ENCODE measurements around the gene SWT1. TPM values are rescaled to one million over a fixed set of nuclear protein-coding genes. Genes with fewer than 3 reads are reported as not detected.
"Not testable (repeated sequence)": the region's sequence is repeated elsewhere in the genome, so short reads cannot be mapped to it uniquely, and the experiment has no call there.

The SWT1 gene
- total and polyA plus RNA-seq, 2 of the 4 experiments (the other 2 are of a cell fraction): 0.82 to 2.7 TPM

- H3K56ac ChIP-seq (ENCODE audit: extremely low read depth, insufficient read depth, low read length); H2BK15ac ChIP-seq (ENCODE audit: low read depth, low read length); H3K14ac ChIP-seq (replicated peaks; ENCODE audit: low read depth, low read length); CTCF ChIA-PET; POLR2A ChIA-PET (ENCODE audit: unreplicated experiment); H3K23ac ChIP-seq (ENCODE audit: low read depth, low read length); H3K79me1 ChIP-seq (ENCODE audit: low read depth in 1 of 2, low read length in 2 of 2); in situ Hi-C loops (cut with MboI; ENCODE audit: low sequenced_read_pairs); H3K9ac ChIP-seq (ENCODE audit: low read depth, low read length); H4K91ac ChIP-seq (ENCODE audit: insufficient read depth, low read depth, low read length); intact Hi-C loops (cut with micrococcal nuclease); H2AFZ ChIP-seq (replicated peaks; ENCODE audit: low read length, poor library complexity); H2BK20ac ChIP-seq (ENCODE audit: low read depth, low read length); H3K18ac ChIP-seq (ENCODE audit: low read depth, low read length); H3K36me3 ChIP-seq (ENCODE audit: control insufficient read depth, insufficient read depth, low read length); H2BK120ac ChIP-seq (ENCODE audit: low read depth, low read length); H4K20me1 ChIP-seq (ENCODE audit: insufficient read depth, low read length); H3K9me1 ChIP-seq (ENCODE audit: insufficient read depth, low read length); dilution Hi-C loops (cut with HindIII; ENCODE audit: low sequenced_read_pairs, unreplicated experiment); DNase-seq; H4K8ac ChIP-seq (ENCODE audit: low read depth in 2 of 2, low read length in 2 of 2); H3K9me3 ChIP-seq (ENCODE audit: control insufficient read depth, insufficient read depth, low read length); H3K4me3 ChIP-seq (ENCODE audit: insufficient read depth, low read depth, low read length); H2AK9ac ChIP-seq (replicated peaks; ENCODE audit: low read depth, low read length, poor library complexity); H3K4ac ChIP-seq (ENCODE audit: low read depth, low read length); H3K4me2 ChIP-seq (ENCODE audit: low read depth, low read length); H3K27ac ChIP-seq (ENCODE audit: insufficient read depth, low read length); H4K5ac ChIP-seq (ENCODE audit: low read depth, low read length); BruUV-seq (replicated peaks); H2AK5ac ChIP-seq (ENCODE audit: low read depth, low read length); H3K4me1 ChIP-seq (ENCODE audit: control insufficient read depth, insufficient read depth, low read length); H2BK5ac ChIP-seq (ENCODE audit: low read depth, low read length, poor library complexity, severe bottlenecking); ATAC-seq (ENCODE audit: low read depth); H3K27me3 ChIP-seq (ENCODE audit: control insufficient read depth, insufficient read depth, low read length): not testable (repeated sequence)
- WGBS, 2 experiments (ENCODE audit: extremely low coverage in 2 of 2, insufficient read length in 1 of 2): no CpG with 5 or more reads among the region's 4 CpGs
These were observed 41.7 kb downstream of the SWT1 start for GRCh38 chr1:185198712-185199111.

All from IMR-90 (cell line).